ENCODE results near the gene CXCL9.
"Not testable (repeated sequence)": the region's sequence is repeated elsewhere in the genome, so short reads cannot be mapped to it uniquely, and the experiment has no call there.

The CXCL9 gene

DNA sequence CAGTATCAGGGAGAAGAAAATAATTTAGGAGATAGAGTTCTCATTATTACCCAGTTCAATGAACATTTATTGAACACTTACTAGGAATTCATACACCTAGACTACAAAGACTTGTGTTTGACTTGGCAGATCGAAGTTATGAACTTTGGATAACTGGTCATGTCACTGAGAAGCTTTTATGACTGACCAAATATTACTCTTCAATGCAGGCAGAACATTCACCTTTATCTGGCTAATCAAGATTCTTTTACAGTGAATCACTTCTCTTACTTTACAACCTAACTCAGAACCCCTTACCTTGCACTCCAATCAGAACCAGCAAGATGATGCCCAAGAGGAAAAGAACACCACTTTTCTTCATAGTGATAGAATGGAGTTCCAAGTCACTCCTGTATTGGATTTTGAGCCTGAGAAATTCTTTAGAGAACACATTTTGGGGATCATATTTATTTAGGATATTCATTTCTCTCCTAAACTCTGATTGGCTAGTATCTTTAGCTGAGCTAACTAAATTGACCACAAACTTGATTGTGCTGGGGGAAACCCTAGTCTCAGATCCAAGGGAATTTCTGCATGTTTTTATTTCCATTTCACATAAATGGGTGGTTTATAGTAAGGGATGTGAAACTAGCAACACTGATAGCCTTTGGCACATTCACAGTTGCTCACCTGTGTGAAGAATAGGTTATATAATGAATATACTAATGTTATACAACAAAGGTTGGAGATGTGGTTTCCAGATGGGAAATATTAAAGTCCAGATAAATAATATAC lies at the start of gene CXCL9:
Gene CXCL9, minus strand, starts transcription at position 421 of the 774 bp plus-strand sequence. Its CDS starts 60 bp downstream, at position 361.
- no peak for DNase-seq

DNA sequence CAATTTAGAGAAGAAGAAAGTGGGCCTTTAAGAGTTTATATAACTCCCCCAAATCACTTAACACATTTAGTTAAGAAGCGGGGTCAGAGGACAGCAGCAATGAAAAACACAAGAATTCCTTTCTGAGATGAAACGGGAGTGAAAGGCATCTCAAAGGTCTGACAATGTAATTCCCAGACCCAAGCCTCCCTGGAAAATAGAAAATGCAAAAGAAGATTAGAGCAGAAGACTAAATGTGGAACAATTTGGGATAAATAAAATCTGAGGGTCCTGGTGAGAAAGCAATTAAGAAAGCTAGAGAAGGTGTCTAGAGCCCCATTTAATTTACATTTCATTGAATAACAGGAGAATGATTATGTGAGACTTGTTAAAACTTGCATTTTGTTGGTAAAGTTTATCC lies 48.1 kb upstream of the CXCL9 start:
- DNase-seq, result no peak

DNA sequence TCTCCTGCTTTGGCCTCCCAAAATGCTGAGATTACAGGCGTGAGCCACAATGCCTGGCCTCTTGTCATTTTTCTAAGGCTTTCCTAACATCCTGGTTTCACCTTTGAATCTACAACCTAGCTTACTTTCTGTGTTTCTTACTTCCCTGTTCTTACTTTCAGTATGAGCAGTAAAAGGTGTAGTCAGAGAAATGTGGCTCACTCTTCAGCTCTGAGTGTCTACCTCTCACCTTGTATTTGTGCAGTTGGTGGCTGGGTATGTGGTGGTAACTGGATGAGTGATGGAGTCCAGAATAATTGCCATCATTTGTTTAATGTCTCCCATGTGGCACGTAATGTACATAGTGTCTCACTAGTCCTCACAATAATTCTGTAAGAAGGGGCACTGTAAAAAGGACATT lies 47.7 kb upstream of the CXCL9 start:
- no peak for DNase-seq

DNA sequence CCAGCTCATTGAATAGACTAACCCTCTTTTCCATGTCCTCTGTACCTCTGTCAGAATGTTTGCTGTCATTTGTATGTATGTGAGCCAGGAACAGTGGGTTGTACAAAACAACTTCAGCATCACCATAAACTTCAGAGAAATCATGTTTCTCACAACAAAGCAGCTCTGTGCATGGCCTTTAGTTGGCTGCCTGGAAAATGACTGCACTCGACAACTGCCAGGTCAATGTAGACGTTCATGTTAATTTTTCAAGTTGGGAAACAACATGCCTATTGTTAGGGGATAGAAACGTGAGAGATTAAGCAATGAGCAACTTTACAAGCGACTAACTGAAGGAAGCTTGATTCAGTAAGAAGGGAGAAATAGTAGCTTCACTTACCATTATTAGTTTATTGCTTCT lies 46.4 kb upstream of the CXCL9 start:
- no peak for DNase-seq

DNA sequence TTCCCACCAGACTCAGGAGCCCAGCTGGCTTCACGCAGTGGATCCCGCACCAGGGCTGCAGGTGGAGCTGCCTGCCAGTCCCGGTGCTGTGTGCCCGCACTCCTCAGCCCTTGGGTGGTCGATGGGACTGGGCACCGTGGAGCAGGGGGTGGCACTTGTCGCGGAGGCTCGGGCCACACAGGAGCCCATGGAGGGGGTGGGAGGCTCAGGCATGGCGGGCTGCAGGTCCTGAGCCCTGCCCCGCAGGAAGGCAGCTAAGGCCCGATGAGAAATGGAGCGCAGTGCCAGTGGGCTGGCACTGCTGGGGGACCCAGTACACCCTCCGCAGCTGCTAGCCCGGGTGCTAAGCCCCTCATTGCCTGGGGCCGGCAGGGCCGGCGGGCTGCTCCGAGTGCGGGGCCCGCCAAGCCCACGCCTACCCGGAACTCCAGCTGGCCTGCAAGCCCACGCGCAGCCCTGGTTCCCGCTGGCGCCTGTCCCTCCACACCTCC lies 43.3 kb upstream of the CXCL9 start:
- DNase-seq, result not testable (repeated sequence)

DNA sequence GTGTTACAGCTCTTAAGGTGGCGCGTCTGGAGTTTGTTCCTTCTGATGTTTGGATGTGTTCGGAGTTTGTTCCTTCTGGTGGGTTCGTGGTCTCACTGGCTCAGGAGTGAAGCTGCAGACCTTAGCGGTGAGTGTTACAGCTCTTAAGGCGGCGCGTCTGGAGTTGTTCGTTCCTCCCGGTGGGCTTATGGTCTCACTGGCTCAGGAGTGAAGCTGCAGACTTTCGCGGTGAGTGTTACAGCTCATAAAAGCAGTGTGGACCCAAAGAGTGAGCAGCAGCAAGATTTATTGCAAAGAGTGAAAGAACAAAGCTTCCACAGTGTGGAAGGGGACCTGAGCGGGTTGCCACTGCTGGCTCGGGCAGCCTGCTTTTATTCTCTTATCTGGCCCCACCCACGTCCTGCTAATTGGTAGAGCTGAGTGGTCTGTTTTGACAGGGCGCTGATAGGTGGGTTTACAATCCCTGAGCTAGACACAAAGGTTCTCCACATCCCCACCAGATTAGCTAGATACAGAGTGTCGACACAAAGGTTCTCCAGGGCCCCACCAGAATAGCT lies 42.6 kb upstream of the CXCL9 start:
- DNase-seq, result not testable (repeated sequence)

DNA sequence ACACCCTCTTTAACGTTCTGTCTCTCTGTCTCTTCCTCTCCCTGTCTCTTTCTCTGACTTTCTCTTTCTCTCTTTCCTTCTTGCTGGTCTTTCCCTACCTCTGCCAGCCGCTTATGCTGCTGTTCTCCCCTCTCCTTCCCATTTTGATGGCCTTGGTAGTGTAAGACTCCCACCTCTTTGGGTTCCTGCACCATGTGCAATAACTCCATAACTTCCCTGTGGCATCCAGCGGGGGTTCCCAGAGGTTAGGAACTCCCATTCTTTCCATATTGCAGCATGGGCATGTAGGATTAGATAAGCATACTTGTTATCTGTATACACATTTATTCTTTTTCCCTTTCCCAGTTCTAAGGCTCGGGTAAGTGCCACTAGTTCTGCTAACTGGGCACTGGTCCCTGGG lies 37.4 kb upstream of the CXCL9 start:
- not testable (repeated sequence) for DNase-seq

DNA sequence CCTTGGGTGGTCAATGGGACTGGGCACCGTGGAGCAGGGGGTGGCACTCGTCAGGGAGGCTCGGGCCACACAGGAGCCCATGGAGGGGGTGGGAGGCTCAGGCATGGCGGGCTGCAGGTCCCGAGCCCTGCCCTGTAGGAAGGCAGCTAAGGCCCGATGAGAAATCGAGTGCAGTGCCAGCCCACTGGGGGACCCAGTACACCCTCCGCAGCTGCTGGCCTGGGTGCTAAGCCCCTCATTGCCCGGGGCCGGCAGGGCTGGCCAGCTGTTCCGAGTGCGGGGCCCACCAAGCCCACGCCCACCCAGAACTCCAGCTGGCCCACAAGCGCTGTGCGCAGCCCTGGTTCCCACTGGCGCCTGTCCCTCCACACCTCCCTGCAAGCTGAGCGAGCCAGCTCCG lies 36.0 kb upstream of the CXCL9 start:
- not testable (repeated sequence) for DNase-seq

DNA sequence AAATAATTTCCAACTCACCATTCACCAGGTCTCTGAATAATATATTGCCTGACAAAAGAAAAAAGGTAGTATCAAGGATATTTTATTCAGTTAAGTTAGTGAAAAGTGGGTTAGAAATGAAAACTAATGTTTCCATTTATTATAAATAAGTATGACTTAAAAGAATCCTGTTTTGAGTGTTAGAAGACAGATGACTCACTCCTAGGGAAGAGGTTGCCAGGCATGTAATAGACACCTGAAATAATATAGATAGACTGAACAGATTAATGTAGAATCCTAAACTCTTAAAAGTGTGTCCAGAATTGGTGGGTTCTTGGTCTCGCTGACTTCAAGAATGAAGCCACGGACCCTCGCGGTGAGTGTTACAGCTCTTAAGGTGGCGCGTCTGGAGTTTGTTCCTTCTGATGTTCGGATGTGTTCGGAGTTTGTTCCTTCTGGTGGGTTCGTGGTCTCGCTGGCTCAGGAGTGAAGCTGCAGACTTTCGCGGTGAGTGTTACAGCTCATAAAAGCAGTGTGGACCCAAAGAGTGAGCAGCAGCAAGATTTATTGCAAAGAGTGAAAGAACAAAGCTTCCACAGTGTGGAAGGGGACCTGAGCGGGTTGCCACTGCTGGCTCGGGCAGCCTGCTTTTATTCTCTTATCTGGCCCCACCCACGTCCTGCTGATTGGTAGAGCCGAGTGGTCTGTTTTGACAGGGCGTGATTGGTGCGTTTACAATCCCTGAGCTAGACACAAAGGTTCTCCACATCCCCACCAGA lies 35.1 kb upstream of the CXCL9 start:
- DNase-seq, result not testable (repeated sequence)

DNA sequence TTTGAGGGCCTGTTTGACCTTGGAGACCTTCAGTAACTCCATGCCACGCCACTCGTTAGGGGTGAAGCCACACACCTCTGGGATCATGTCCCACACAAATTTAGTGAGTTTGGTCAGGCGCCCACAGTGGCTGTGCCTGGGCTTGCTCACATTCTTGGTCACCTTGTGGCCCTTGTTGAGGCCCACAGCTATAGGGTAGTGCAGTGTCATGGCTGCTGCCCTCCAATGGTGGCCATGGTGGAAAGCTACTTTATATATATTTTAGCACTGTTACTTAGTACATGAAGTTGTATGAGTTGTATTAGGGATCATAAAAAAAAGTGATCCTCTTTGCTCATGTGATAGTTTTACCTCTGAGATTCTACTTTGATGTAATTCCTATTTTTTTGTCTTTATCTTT lies 29.5 kb upstream of the CXCL9 start:
- DNase-seq, result no peak

DNA sequence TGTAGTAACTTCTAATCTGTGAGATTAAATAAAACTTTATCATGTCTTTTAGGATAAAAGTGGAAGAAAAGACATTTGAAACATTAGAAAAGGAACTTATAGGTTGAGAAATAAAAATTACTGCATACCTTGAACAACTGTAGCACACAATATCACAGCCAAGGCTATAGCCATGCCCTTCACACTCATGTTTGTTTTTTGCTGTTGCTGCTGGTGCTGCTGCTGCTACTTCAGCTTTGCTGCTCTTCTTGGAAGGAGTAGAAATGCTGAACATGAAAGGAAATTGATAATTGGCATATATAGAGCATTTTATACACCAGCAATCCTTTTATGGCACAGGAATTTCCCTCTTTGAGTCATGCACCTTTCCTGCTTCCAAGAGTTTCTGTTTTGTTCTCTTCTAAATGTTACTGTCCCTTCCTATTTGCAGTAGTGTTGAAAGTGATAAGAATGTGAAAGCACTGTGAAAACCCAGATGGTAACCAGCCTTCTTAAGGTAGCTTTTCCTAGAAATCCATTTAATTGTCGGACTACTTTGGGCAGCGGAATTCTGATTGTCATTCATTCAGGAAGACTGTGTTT lies 28.6 kb upstream of the CXCL9 start, which contains the start of gene CXCL11:
Gene CXCL11, minus strand, starts transcription at position 272 of the 582 bp plus-strand sequence. Its CDS starts 83 bp downstream, at position 189.
- DNase-seq, result no peak

DNA sequence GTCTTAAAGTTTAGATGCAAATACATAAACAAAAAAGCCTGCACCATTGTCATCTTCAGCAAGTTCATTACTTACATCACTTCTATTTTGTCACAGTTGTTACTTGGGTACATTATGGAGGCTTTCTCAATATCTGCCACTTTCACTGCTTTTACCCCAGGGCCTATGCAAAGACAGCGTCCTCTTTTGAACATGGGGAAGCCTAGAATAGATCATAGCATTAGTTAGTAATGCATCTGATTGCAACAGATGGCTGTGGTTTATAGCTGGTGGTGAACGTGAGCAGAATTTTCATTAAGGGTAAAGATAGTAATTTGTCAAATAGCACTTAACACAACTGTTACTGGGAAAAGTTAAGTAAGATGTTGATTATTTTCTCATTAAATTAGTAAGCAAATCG lies 27.8 kb upstream of the CXCL9 start:
- DNase-seq, result no peak

DNA sequence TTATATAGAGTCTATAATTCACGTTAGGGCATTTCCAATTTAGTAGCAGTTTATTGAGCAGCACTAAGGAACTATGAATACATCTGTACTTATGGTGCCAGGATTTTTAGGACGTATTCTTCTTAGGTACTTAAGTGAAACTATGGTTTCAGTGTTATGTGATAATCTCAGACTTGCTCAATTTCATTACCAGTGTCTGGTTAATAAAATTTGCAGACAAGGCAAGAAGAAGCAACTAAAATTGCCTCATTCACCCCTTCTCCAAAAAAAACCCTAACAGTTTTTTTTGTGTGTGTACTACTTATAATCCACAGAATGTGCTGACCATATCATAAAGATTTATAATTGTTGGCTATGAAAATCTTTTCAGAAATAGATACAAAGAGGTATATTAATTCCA lies 22.0 kb upstream of the CXCL9 start:
- DNase-seq, result no peak

DNA sequence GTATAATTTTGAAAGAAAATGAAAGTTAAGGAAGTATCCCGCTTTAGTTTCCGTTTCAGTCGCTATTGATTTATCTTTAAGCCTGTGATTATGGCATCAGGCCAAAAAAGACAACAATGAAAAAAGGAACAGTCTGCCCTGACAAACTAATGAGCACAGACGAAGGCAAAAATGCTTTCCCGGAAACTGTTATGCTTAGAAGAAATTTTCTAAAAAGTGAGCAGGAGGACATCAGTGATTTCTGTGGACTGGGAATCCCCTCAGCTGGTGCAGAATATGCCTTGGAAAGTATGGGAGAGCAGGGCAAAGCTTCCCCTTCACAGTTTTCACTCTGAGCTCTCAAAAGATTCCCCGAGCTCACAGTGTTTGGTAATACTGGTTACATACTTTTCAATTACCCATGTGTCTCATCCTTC lies 21.0 kb upstream of the CXCL9 start:
- no peak for DNase-seq

DNA sequence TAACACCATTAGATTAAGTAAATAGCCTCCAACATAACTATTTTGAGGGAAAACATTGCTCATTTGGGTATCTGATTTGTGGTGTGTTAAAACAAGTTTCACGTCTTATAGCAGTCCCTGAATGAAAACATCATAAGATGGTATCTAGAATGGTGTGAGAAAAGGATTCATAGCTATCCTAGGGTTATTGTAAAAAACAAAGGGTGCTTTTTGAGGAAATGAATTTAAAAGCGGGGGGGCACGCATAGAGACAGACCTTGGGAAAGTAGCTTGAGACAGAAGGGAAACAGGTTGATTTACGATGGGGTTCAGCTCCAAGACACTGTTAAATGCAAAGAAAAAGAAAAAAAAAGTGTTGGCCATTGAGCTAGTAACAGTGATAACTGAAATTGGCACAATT lies 16.8 kb upstream of the CXCL9 start:
- no peak for DNase-seq

DNA sequence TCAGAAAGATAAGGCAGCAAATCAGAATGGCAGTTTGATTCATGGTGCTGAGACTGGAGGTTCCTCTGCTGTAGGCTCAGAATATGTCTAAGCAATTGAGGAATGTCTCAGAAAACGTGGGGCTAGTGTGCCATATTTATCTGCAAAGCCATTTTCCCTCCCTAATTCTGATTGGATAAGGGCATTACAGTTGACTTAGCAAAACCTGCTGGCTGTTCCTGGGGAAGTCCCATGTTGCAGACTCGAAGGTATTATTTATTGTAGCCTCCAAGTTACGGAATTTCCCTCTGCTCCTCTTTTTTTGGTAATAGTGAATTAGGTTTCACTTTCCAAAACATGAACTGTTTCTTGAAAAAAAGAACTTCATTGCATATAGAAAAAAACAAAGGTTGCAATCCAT lies 16.1 kb upstream of the CXCL9 start, which contains the start of gene CXCL10:
Gene CXCL10, minus strand, starts transcription at position 109 of the 400 bp plus-strand sequence. Its CDS starts 66 bp downstream, at position 43.
- no peak for DNase-seq

DNA sequence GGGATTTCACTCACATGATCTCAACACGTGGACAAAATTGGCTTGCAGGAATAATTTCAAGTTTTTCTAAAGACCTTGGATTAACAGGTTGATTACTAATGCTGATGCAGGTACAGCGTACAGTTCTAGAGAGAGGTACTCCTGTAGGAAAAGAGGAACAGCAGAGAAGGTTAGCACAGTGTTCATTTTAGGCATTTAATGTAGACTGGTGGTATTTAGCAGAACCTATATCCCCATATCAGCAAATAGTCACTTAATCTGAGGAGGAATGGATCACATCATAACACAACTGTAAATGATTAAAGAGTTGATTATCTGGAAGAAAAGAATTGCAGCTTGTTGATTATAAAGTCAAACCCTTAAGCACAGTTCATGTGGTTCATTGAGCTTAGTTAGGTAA lies 15.4 kb upstream of the CXCL9 start:
- DNase-seq, result no peak

DNA sequence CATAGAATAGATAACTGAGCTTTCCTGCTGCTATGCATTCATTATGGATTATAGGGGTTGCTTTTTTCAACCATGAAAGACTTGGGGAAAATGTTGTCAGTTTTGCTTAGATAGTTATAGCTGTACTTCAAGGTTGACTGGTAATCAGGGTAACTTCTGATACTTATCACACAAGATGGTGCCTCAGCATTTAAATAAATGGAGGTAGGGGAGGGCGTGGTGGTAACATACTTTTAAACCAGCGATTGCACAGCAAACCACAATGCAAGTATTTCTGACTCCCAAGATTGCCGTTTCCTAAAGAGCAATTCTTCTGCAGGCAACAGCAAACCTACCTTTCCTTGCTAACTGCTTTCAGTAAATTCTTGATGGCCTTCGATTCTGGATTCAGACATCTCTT lies 14.7 kb upstream of the CXCL9 start:
- DNase-seq, result no peak

DNA sequence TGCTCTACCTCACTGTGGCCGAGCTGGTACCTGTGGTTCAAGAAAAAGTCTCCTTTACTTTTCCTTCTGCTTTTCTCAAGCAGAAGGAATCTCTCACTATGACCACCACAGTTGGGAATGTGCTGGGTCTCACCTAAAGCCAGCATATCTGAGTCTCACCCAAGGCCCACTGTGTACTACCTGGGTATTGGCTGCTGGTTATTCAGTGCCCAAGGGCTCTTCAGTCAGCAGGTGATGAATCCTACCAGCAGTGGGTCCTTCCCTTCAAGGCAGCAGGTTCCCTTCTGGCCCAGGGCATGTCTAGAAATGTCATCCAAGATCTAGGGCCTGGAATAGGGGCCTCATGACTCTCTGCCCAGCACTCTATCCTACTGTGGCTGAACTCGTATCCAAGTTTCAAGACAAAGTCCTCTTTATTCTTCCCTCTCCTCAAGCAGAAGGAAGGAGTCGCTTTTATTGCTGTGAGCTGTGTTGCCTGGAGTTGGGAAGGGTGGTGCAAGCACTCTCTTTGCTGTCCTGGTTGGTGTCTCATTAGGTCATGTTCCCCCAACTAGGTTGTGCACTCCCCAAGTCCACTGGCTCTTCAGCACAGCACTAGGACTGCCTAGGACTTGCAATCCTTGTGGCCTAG lies 9.9 kb upstream of the CXCL9 start:
- no peak for DNase-seq

DNA sequence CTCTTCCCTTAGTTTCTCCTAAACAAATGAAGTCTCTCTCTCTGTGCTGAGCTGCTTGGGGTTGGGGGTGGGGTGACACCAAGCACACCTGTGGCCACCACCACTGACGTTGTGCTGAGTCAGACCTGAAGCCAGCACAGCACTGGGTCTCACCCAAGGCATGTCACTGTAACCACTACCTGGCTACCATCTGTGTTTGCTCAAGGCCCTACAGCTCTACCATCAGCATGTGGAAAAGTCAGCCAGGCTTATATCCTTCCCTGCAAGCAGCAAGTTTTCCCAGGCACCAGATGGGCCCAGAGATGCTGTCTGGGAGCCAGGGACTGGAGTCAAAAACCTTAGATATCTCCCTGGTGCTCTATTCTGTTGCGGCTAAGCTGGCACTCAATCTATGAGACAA lies 9.1 kb upstream of the CXCL9 start:
- DNase-seq, result no peak

DNA sequence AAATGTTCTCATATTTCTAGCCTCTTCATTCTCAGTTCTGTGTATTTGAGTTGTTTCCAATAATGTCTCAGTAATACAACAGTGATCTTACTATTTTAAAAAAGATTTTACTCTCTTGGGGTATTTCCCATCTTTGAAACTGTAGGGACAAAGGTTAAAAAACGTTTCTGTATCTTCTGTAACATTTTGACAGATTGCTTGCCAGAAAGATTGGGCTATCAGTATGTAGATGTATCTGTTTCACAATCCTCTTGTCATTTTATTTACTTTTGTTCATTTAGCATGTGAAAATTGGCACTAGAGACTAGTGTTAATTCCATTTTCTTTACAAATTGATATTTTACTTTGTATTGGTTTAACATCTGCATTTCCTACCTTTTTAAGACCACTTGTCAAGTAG lies 6.2 kb upstream of the CXCL9 start:
- no peak for DNase-seq

DNA sequence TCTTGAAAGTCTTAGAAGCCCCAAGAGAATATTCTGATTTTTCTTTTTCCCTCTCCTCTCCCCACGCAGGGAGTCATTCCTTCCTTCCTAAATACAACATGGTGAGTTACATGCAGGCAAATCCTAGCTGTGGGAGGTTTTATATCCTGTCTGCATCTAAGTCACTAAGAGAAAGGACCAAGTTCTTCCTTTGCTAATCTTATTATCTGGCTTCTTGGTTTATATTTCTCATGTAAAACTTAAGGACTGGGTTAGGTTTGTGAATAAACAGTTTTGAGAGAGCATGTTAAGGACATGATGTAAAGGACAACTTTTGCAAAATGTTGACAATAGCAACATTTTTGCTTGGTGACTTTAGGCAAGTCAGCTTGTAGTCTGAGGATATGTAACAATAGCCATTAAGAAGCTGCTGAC lies 5.1 kb upstream of the CXCL9 start:
- no peak for DNase-seq

All from cerebellar nuclear complex (tissue), 1 donor.